Measurements from ENCODE around the gene FBRSL1.

FBRSL1 gene

GRCh38 chr12:132485619-132486018 is 4.3 kb upstream of the FBRSL1 start:
- DNase-seq = no peak

- no peak for DNase-seq
Measured at GRCh38 chr12:132486168-132486567, 3.8 kb upstream of the FBRSL1 start.

- DNase-seq = no peak
Measured at GRCh38 chr12:132486576-132486975, 3.4 kb upstream of the FBRSL1 start.

- no peak for DNase-seq
Measured at GRCh38 chr12:132487311-132487741, 2.6 kb upstream of the FBRSL1 start.

GRCh38 chr12:132488127-132489077 is 1.5 kb upstream of the FBRSL1 start:
- peak; percentile 82 for DNase-seq

- peak; percentile 57 for DNase-seq
Measured at GRCh38 chr12:132489078-132489601, 811 bp upstream of the FBRSL1 start.

GRCh38 chr12:132490422-132491137 is 629 bp downstream of the FBRSL1 start:
- no peak for DNase-seq

GRCh38 chr12:132491138-132491663 is 1.2 kb downstream of the FBRSL1 start:
- DNase-seq = peak; percentile 24

GRCh38 chr12:132491761-132492378 is 1.9 kb downstream of the FBRSL1 start:
- no peak for DNase-seq

GRCh38 chr12:132492522-132492921 is 2.6 kb downstream of the FBRSL1 start:
- DNase-seq = no peak

- no peak for DNase-seq
Measured at GRCh38 chr12:132492951-132493350, 3.0 kb downstream of the FBRSL1 start.

GRCh38 chr12:132493482-132494178 is 3.7 kb downstream of the FBRSL1 start:
- no peak for DNase-seq

- no peak for DNase-seq
Measured at GRCh38 chr12:132494294-132495164, 4.6 kb downstream of the FBRSL1 start.

- DNase-seq = no peak
Measured at GRCh38 chr12:132495165-132495544, 5.2 kb downstream of the FBRSL1 start.

GRCh38 chr12:132495629-132496357 is 5.8 kb downstream of the FBRSL1 start:
- DNase-seq = no peak

GRCh38 chr12:132496358-132496669 is 6.4 kb downstream of the FBRSL1 start:
- no peak for DNase-seq

GRCh38 chr12:132496710-132497109 is 6.8 kb downstream of the FBRSL1 start:
- DNase-seq = no peak

GRCh38 chr12:132497514-132498405 is 7.8 kb downstream of the FBRSL1 start:
- no peak for DNase-seq

GRCh38 chr12:132498931-132499330 is 9.0 kb downstream of the FBRSL1 start:
- no peak for DNase-seq

Data from OCI-M1 (cell line).